Epidermal melanocyte (primary cell): Measurements from ENCODE around the gene SLIT3.

Experiments used
- DNase-seq: peaks from one replicate; pipeline ENCODE4 v3.0.0; 2011; ENCODE audit warnings: low spot score; ENCODE audit not compliant: insufficient read length

The SLIT3 gene

GRCh38 chr5:168714046-168714445, 586.9 kb downstream of the SLIT3 start:
- no peak for DNase-seq

GRCh38 chr5:168713051-168713450, 587.9 kb downstream of the SLIT3 start:
- no peak for DNase-seq

- peak; percentile 51 for DNase-seq
Observed at GRCh38 chr5:168712280-168712924, 588.5 kb downstream of the SLIT3 start.

- no peak for DNase-seq
Observed at GRCh38 chr5:168710706-168711105, 590.2 kb downstream of the SLIT3 start.

- DNase-seq, result no peak
Observed at GRCh38 chr5:168707716-168708695, 592.9 kb downstream of the SLIT3 start.

- DNase-seq, result no peak
Observed at GRCh38 chr5:168706655-168707069, 594.3 kb downstream of the SLIT3 start.

- DNase-seq, result no peak
Observed at GRCh38 chr5:168705321-168705720, 595.6 kb downstream of the SLIT3 start.

- DNase-seq, result no peak
Observed at GRCh38 chr5:168702511-168702910, 598.4 kb downstream of the SLIT3 start.

- DNase-seq, result no peak
Observed at GRCh38 chr5:168701641-168702040, 599.3 kb downstream of the SLIT3 start.

- no peak for DNase-seq
Observed at GRCh38 chr5:168699002-168699401, 601.9 kb downstream of the SLIT3 start.

- no peak for DNase-seq
Observed at GRCh38 chr5:168697034-168697720, 603.8 kb downstream of the SLIT3 start.

- no peak for DNase-seq
Observed at GRCh38 chr5:168696611-168697010, 604.3 kb downstream of the SLIT3 start.

- DNase-seq, result no peak
Observed at GRCh38 chr5:168695301-168695835, 605.6 kb downstream of the SLIT3 start.

GRCh38 chr5:168694289-168694688, 606.6 kb downstream of the SLIT3 start:
- DNase-seq, result no peak

GRCh38 chr5:168693883-168694282, 607.1 kb downstream of the SLIT3 start:
- DNase-seq, result no peak

- no peak for DNase-seq
Observed at GRCh38 chr5:168693297-168693696, 607.6 kb downstream of the SLIT3 start.

GRCh38 chr5:168691891-168692290, 609.0 kb downstream of the SLIT3 start:
- no peak for DNase-seq

- DNase-seq, result no peak
Observed at GRCh38 chr5:168689260-168689659, 611.7 kb downstream of the SLIT3 start.

GRCh38 chr5:168686837-168687236, 614.1 kb downstream of the SLIT3 start:
- DNase-seq, result no peak

GRCh38 chr5:168685566-168685965, 615.4 kb downstream of the SLIT3 start:
- DNase-seq, result no peak

- DNase-seq, result no peak
Observed at GRCh38 chr5:168683927-168684295, 617.0 kb downstream of the SLIT3 start.
